Measurements from ENCODE around the gene LYZL6.
"Not testable (repeated sequence)": the region's sequence is repeated elsewhere in the genome, so short reads cannot be mapped to it uniquely, and the experiment has no call there.

The LYZL6 gene

DNA sequence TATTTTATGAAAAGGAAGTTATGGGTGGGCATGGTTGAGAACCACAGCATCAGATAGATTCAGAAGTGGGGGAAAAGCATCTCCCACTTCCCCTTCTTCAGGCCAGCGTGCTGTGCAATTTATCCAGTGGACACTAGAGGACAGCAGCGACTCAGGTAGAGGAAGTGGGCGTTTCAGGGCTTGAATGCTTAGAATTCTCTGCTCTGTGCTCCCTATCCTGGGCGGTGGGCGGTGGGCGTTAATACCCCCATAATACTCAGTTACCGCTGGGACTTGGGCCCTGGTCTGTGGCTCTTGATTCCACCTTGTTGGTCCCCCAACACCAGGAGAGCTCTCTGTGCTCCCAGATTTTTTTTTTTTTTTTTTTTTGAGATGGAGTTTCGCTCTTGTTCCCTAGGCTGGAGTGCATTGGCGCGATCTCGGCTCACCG is 3.7 kb upstream of the LYZL6 start:
- DNase-seq (ENCODE audit: low spot score) = peak; percentile 21

GRCh38 chr17:35944151-35944550 is 638 bp upstream of the LYZL6 start:
- no peak for DNase-seq (ENCODE audit: low spot score)

DNA sequence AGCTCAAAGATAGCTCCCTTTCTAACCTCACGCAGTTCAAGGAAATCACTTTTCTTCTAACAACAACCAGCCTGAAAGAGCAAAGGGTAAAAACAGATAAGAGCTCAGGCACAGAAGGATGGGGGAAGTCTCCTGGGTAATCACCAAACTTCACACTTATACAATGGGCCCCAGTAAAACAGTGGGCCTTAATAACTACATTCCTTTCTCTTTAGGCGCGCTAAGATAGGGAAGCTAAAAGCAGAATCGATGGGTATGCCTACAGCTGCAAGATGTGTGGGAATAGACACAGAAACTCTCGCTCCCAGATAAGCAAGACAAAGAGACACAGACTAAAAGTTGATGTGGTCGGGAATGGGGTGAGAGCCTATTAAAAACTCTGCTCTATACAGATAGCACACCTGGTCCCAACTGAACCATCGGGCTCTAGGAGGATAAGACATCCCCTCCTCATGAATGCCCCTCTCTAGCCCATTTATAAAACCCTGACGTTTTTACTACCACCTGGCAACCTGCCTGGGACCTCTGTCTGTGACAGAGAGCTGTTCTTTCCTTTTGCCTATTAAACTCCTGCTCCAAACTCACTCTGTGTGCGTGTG is 826 bp downstream of the LYZL6 start:
- DNase-seq (ENCODE audit: low spot score) = no peak

DNA sequence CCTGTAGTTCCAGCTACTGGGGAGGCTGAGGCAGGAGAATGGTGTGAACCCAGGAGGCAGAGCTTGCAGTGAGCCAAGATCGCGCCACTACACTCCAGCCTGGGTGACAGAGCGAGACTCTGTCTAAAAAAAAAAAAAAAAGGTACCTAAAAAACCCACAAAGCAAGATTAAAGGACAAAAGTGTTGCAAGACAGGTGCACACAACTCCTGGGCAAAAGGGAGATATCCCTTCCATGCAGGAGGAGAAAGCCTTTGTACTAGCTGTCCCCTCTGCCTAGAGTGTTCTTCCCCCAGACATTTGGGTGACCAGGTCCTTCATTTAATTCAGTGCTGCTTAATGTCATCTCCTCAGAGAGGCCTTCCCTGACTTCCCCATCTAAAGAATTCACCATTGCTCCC is 5.0 kb downstream of the LYZL6 start:
- not testable (repeated sequence) for DNase-seq (ENCODE audit: low spot score)

DNA sequence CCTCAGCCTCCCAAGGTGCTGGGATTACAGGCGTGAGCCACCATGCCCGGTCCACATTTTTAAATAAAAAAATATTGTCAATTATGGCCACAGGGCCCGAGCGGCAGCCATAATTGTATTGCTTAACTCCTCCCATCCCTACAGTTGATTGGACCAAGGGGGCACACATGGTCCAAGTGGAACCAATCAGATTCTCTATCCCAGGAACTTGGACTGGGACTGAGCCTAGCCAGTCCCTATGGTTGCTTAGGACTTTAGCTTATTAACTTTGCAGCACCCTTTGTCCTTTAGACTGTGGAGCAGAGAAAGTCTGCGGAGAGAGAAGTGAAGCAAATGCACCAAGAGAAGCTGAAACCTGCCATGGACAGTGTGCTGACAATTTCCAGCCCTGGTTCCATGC is 7.5 kb downstream of the LYZL6 start:
- no peak for DNase-seq (ENCODE audit: low spot score)

GRCh38 chr17:35934760-35935159 is 8.8 kb downstream of the LYZL6 start:
- no peak for DNase-seq (ENCODE audit: low spot score)

DNA sequence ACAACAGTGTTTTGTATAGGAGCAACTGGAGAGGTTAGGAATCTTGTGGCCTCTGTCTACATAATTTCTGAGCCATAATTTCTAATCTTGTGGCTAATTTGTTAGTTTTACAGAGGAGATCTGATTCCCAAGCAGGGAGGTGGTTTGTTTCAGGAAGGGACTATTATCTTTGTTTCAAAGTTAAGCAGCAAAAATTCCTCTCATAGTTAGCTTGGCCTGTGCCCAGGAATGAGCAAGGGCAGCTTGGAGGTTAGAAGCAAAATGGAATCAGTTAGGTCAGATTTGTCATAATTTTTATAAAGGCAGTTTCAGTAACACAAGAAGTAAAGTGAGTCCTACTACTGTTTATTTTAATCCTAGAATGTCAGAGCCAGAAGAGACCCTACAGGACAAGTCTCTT is 10.9 kb downstream of the LYZL6 start:
- no peak for DNase-seq (ENCODE audit: low spot score)

DNA sequence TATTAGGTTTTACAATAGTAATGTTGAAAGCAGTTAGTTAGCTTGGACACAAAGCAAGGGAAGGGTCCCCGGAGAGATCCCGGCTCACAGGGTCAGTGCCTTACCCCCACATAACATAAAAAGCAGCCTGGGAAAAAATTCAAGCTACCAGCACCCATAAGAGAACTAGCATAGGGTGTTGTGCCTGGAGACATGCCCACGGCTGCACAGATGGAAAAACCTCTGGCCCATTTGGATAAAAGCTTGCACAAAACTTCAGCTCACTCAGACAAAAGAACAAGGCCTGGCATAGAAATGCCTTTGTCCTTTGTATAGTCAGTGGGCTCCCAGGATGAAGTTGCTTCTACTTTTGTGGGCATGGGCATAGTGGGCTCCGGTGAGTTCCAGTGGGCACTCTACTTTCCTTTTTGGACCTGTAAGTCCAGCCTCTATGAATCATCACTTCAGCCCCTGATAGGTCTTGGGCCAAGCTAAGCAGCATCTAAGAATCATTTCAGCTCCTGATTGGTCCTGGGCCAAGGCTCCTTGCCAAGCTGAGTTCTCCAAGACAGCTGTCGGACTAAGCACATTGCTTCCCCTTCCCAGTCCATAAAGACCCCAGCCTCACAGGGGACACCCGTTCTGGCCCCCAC is 11.6 kb downstream of the LYZL6 start:
- no peak for DNase-seq (ENCODE audit: low spot score)

DNA sequence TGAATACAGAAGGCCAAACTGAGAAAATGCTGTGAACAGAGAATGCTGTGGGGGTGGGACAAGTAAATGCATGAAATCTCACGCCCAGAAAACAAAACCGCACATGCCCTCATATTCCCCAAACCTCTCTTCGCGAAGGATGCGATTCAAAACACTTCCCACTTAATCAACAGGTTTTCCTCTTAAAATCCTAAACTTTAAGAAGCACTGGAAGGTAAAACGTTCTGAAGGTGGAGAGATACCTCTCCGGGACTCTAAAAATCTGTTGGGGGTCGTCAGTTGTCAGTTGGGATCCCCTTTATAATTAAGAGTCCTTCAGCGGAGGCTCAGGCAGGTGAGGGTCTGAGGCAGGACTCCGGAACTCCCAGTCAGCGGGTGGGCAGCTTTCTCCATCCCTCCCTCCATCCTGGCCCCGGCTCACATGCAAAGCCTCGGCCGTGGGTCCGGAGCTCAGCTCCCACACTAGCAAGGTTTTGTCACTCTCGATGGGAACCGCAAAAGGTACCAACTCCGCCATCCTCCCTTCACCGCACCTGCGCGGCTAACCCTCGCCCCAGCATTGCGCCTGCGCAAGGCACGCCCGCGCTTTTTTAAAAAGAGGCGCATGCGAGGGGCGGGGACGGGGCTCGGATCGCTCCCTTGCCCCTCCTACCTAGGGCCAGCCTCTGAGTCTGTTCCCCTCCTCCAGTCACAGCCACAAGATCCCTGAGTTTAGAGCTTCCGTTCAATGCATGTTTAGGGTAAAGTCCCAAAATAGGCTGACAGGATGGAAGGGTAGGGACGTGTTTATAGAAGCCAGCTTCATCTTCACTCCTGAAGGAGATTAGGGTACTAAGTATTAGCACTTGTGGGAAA is 13.1 kb downstream of the LYZL6 start, which contains the start of gene RDM1:
TSS of gene RDM1 (minus strand) at position 563 of the 855 bp plus-strand sequence. CDS start at position 517, 46 bp downstream.
- DNase-seq (ENCODE audit: low spot score) = peak; percentile 92

GRCh38 chr17:35927714-35928113 is 15.8 kb downstream of the LYZL6 start:
- DNase-seq (ENCODE audit: low spot score) = no peak

- DNase-seq (ENCODE audit: low spot score) = no peak
Observed at GRCh38 chr17:35923609-35924114, 19.9 kb downstream of the LYZL6 start.

DNA sequence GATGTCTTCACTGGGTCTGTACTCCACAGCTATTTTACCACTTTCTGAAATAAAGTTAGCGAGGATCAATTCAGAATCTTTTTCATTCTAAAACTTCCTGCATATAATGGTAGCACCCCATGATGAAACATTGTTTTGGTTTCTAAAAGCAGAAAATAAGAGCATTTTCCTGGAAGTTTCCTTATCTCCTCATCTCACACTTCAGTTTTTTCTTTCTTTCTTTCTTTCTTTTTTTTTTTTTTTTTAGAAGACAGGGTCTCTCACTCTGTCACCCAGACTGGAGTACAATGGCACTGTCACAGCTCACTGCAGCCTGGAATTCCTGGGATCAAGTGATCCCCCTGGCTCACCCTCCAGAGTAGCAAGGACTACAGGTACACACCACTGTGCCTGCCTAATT is 23.3 kb downstream of the LYZL6 start:
- DNase-seq (ENCODE audit: low spot score) = no peak

DNA sequence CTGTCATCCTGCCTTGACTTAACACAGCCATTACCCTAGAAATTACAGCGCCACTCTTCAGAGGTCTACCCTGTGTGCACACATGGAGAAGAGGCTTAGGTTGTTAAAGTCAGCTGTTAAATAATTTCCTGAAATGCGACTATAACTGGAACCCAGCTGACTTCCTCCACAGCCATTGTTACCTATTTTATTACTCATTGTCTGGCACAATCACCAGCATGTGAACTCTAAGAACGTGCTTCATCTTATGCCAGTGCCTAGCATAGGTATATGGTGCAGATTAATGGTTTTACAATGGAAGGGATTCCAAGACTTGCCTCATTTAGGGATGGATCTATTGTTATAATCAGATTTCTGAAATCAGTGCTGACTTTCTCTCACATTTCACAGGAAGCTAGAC is 24.8 kb downstream of the LYZL6 start:
- DNase-seq (ENCODE audit: low spot score) = no peak

GRCh38 chr17:35917519-35918213 is 25.8 kb downstream of the LYZL6 start:
- no peak for DNase-seq (ENCODE audit: low spot score)

DNA sequence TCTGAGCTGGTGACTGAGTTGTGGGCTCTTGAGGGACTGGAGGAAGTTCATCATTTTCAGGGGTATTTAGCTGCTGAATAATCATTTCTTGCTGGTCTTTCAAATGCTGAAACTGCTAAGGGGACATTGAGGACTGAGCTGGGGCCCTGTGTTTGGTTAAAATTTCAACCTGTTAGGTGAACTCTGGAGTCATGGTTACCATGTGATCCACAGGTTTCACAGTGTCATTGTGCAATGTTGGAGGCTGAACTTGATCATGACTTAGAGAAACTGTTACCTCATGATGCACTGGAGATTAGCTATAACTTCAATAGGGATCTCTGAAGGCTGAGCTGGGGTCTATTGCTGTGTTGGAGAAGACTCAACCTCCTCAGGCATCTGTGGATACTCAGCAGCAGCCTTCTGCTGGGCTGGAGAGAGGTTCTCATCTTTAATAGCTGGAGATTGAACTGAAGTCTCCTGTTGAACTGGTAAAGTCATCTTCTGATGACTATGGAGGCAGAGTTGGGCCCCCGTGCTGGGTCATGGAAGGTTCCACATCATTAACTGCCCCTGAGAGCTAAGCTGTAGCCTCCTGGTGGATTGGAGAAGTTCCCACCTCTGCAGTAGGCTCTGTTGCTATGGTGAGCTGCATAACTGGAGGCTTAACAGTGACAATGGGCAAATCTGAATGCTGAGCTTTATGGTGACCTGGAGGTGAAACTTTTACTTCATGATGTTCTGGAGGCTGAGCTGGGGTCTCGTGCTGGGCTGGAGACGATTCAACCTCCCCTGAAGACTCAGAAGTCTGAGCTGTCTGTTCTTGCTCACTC is 28.2 kb downstream of the LYZL6 start:
- no peak for DNase-seq (ENCODE audit: low spot score)

DNA sequence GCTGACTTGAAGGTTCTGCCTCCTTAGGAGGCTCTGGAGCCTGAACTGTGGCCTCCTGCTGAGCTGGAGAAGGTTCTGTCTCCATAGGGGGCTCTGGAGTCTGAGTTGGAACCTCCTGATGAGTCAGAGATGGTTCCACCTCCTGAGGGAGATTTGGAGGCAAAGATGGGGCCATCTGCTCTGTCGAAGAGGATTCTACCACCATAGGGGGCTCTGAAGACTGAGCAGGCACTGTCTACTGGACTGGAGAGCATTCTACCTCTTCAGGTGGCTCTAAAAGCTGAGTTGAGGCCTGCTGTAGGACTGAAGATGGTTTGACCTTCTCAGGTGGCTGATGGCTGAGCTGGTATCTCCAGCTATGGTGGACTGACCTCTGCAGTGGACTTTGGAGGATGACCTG is 29.2 kb downstream of the LYZL6 start:
- DNase-seq (ENCODE audit: low spot score) = no peak

DNA sequence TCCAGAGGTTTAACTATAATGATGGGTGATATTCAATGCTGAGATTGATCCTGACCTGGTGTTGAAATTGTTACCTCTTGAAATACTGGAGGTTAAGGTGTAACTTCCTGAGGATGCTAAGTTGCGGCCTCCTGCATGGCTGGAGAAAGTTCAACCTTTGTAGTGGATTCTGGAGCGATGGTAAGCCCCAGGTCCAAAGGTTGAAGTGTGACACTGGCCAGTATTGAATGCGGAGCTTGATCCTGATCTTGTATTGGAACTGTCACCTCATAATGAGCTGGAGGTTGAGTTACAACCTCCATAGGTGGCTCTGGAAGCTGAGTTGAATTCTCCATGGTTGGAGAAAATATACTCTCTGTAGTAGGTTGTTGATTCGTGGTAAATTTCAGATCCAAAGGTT is 29.9 kb downstream of the LYZL6 start:
- DNase-seq (ENCODE audit: low spot score) = no peak

DNA sequence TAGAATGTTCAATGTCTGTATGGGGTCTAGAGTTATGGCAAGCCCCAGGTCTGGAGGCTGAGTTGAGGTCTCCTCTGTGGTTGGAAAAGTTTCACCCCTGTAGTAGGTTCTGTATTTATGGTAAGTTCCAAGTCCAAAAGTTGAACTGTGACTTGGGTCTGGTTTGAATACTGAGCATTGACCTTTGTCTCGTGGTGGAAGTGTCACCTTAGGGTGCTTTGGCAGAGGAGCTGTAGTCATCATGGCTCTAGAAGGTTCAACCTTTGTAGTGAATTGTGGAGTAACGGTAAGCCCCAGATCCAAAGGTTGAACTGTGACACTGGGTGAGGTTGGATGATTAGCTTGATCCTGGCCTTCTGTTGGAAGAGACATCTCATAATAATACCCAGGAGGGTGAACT is 30.6 kb downstream of the LYZL6 start:
- DNase-seq (ENCODE audit: low spot score) = no peak

DNA sequence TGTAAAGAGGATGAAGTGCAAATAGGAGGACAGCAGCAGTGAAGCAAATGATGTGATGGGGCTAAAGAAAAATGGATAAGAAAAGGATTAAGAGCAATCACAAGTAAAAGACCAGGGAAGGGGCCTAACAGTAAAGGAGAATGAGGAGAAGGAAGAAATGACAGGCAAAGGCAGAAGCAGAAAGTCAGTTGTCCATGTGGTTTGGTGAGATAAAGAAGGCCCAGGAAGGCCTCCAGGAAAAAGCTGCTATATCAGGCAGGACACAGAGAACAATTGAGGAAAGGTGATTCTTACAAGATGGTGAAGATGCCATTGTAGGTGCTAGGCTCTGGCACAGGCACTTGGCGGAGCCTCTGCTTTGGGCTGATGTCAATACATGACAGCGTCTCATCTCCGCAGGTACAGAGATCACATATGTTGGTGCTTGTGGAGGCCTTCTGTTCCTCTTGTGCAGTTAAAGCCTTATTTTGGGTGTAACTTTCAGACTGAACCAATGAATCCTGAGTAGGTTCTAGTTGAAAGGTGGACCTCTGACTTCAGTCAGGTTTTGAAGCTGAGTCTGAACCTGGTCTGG is 31.1 kb downstream of the LYZL6 start:
- DNase-seq (ENCODE audit: low spot score) = no peak

- DNase-seq (ENCODE audit: low spot score) = no peak
Observed at GRCh38 chr17:35909408-35909807, 34.1 kb downstream of the LYZL6 start.

- DNase-seq (ENCODE audit: low spot score) = no peak
Observed at GRCh38 chr17:35907691-35908090, 35.8 kb downstream of the LYZL6 start.
